ENCODE data around the gene PLSCR1.

DNA sequence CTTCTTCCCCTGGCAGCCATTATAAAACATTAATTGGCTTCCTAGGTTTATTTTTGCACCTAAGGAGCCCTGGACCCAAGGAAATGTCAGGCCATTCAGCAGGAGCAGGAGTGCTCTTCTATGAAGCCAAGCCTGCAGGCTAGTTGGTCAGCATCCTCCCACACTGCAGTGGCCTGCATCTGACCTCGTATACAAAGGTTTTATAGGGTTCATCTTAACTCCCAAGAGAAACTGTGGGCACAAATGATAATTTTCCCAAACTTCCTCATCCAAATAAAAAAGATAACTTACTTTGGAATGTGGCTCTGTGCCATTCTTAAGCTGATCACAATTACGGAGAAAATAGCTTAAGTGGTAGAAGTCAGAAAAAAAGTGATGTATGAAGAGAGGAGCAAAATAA, 19.4 kb downstream of the PLSCR1 start:
- TF ChIP-seq CTCF (IDR thresholded peaks at IDR 0.05; ENCODE audit: low read length) (no peak), EZH2 (IDR thresholded peaks at IDR 0.05; ENCODE audit: borderline replicate concordance, low read length) (no peak)
